Vagina (tissue), 2 donors: Measurements from ENCODE around the gene MB21D2. TPM values are rescaled to one million over a fixed set of nuclear protein-coding genes. Genes with fewer than 3 reads are reported as not detected.

Source experiments
- DNase-seq, 2 donors: peaks; one replicate each; pipeline ENCODE4 v3.0.0-alpha.2; 2017; ENCODE audit errors: extremely low spot score in 2 of 2
- H3K27ac ChIP-seq: fragments of 200-600 bp; sonication (generic); one replicate; pipeline ENCODE4 v1.5.1; 2019
- H3K27me3 ChIP-seq: fragments of 200-600 bp; sonication (generic); one replicate; pipeline ENCODE4 v1.5.1; 2019
- H3K36me3 ChIP-seq, 2 donors: fragments of 200-600 bp; sonication (generic); one replicate each; pipeline ENCODE4 v1.5.1; 2017 to 2019
- H3K4me1 ChIP-seq: fragments of 200-600 bp; sonication (generic); one replicate; pipeline ENCODE4 v1.5.1; 2019
- H3K4me3 ChIP-seq, 2 donors: fragments of 200-600 bp; sonication (generic); 1 replicate in 1 of 2; 2 replicates in 1 of 2; pipeline ENCODE4 v1.5.1; 2016 to 2019
- H3K9me3 ChIP-seq: fragments of 200-600 bp; sonication (generic); one replicate; pipeline ENCODE4 v1.5.1; 2019
- CTCF ChIP-seq, 3 experiments: fragments of 450-650 bp in 2 of 3; fragments of 200-600 bp in 1 of 3; sonication (generic) in 1 of 3; IDR thresholded peaks; one replicate each; pipeline ENCODE4 v1.5.1; 2017 to 2019; ENCODE audit warnings: antibody characterized with exemption in 3 of 3, mild to moderate bottlenecking in 2 of 3, moderate library complexity in 2 of 3
- POLR2A ChIP-seq, 2 donors: fragments of 450-650 bp; IDR thresholded peaks; one replicate each; pipeline ENCODE4 v1.6.1; 2017; ENCODE audit warnings: antibody characterized with exemption in 2 of 2, mild to moderate bottlenecking in 2 of 2, moderate library complexity in 2 of 2
- POLR2AphosphoS5 ChIP-seq, 2 donors: sonication (generic); formaldehyde crosslinking; IDR thresholded peaks; one replicate each; pipeline ENCODE4 v1.9.0; 2017; ENCODE audit warnings: antibody characterized with exemption in 2 of 2, mild to moderate bottlenecking in 2 of 2, low read depth in 1 of 2; ENCODE audit not compliant: insufficient read depth in 1 of 2
- intact Hi-C: fragments of 100-400 bp; cut with DNase I; formaldehyde crosslinking; loops from one replicate; pipeline ENCODE4 v1.15.1; 2023
- total RNA-seq: library from RNA; depleted of rRNA; stranded (reverse); fragments of >200 nt; gene quantifications from one replicate; pipeline ENCODE4 v1.2.3, GENCODE V29; 2016

The MB21D2 gene
- total RNA-seq, 1 donor from 2014 or later = 5.6 TPM

GRCh38 chr3:192905980-192906678, 11.5 kb downstream of the MB21D2 start:
- TF ChIP-seq POLR2AphosphoS5 (IDR thresholded peaks at IDR 0.05; ENCODE audit: insufficient read depth in 1 of 2, low read depth in 1 of 2) (no peak), CTCF (IDR thresholded peaks at IDR 0.05) (no peak), POLR2A (IDR thresholded peaks at IDR 0.05) (no peak)
- no peaks in the 10 kb centered on the region for H3K9me3 ChIP-seq
- H3K36me3 ChIP-seq = no peaks in the 10 kb centered on the region
- no peak overlapping the region for H3K4me3 ChIP-seq
- H3K4me1 ChIP-seq = peaks cover 5% of the 10 kb centered on the region
- no peak for DNase-seq
- no peak overlapping the region for H3K27ac ChIP-seq
- intact Hi-C loops = no loop called here
- no peaks in the 10 kb centered on the region for H3K27me3 ChIP-seq

- intact Hi-C loops = no loop called here
- Histone ChIP-seq H3K27ac (no peak overlapping the region), H3K4me3 (no peak overlapping the region), H3K9me3 (no peaks in the 10 kb centered on the region), H3K27me3 (no peaks in the 10 kb centered on the region), H3K36me3 (no peaks in the 10 kb centered on the region), H3K4me1 (peaks cover 5% of the 10 kb centered on the region)
- TF ChIP-seq POLR2AphosphoS5 (IDR thresholded peaks at IDR 0.05; ENCODE audit: insufficient read depth in 1 of 2, low read depth in 1 of 2) = no peak
- no peak for TF ChIP-seq CTCF (IDR thresholded peaks at IDR 0.05)
- TF ChIP-seq POLR2A (IDR thresholded peaks at IDR 0.05) = no peak
- no peak for DNase-seq
Measured at GRCh38 chr3:192904632-192905289, 12.9 kb downstream of the MB21D2 start.

GRCh38 chr3:192902549-192902948, 15.1 kb downstream of the MB21D2 start:
- Histone ChIP-seq H3K27me3 (no peaks in the 10 kb centered on the region), H3K9me3 (no peaks in the 10 kb centered on the region), H3K27ac (no peak overlapping the region), H3K36me3 (no peaks in the 10 kb centered on the region), H3K4me3 (no peak overlapping the region), H3K4me1 (peaks cover 5% of the 10 kb centered on the region)
- TF ChIP-seq POLR2AphosphoS5 (IDR thresholded peaks at IDR 0.05; ENCODE audit: insufficient read depth in 1 of 2, low read depth in 1 of 2) (no peak), POLR2A (IDR thresholded peaks at IDR 0.05) (no peak), CTCF (IDR thresholded peaks at IDR 0.05) (no peak)
- intact Hi-C loops = no loop called here
- DNase-seq = no peak

- H3K4me1 ChIP-seq = peaks cover 5% of the 10 kb centered on the region
- no peaks in the 10 kb centered on the region for H3K9me3 ChIP-seq
- H3K4me3 ChIP-seq = no peak overlapping the region
- no peak for DNase-seq
- no peak overlapping the region for H3K27ac ChIP-seq
- intact Hi-C loops = no loop called here
- no peak for TF ChIP-seq CTCF (IDR thresholded peaks at IDR 0.05)
- TF ChIP-seq POLR2AphosphoS5 (IDR thresholded peaks at IDR 0.05; ENCODE audit: insufficient read depth in 1 of 2, low read depth in 1 of 2) = no peak
- no peak for TF ChIP-seq POLR2A (IDR thresholded peaks at IDR 0.05)
- no peaks in the 10 kb centered on the region for H3K36me3 ChIP-seq
- H3K27me3 ChIP-seq = no peaks in the 10 kb centered on the region
Measured at GRCh38 chr3:192901435-192901834, 16.2 kb downstream of the MB21D2 start.

- no peak overlapping the region for H3K27ac ChIP-seq
- no peak for TF ChIP-seq CTCF (IDR thresholded peaks at IDR 0.05)
- no peak for TF ChIP-seq POLR2A (IDR thresholded peaks at IDR 0.05)
- TF ChIP-seq POLR2AphosphoS5 (IDR thresholded peaks at IDR 0.05; ENCODE audit: insufficient read depth in 1 of 2, low read depth in 1 of 2) = no peak
- intact Hi-C loops = no loop called here
Measured at GRCh38 chr3:192899540-192899982, 18.1 kb downstream of the MB21D2 start.

More at GRCh38 chr3:192899540-192899982, 18.1 kb downstream of the MB21D2 start:
- no peaks in the 10 kb centered on the region for H3K27me3 ChIP-seq
- no peaks in the 10 kb centered on the region for H3K9me3 ChIP-seq
- no peaks in the 10 kb centered on the region for H3K36me3 ChIP-seq
- peaks cover 5% of the 10 kb centered on the region for H3K4me1 ChIP-seq
- DNase-seq = no peak
- no peak overlapping the region for H3K4me3 ChIP-seq
